ENCODE results near the gene ASIC1. TPM values are rescaled to one million over a fixed set of nuclear protein-coding genes. Genes with fewer than 3 reads are reported as not detected.

The ASIC1 gene
- total and polyA plus RNA-seq, 2 of the 13 experiments (the other 11 are each of a cell fraction or from before 2014, with no cell fraction given) = 0.44 to 1.5 TPM

- TF ChIP-seq HNF1A (IDR thresholded peaks at IDR 0.05; ENCODE audit: low read depth) (peak; percentile 28; the same call in 1 of the 2 replicates), HNF1A (CRISPR knock-in tag; IDR thresholded peaks at IDR 0.05; ENCODE audit: borderline replicate concordance) (no peak), ZMAT3 (CRISPR knock-in tag; conservative IDR thresholded peaks at IDR 0.05) (no peak), DZIP1 (CRISPR knock-in tag; IDR thresholded peaks at IDR 0.05) (no peak), SOX6 (IDR thresholded peaks at IDR 0.05) (no peak), SOX6 (CRISPR knock-in tag; IDR thresholded peaks at IDR 0.05) (0 out of 2 replicates have a peak, but pooled peaks have one; percentile 17), TERF1 (CRISPR knock-in tag; IDR thresholded peaks at IDR 0.05) (no peak), THYN1 (CRISPR knock-in tag; IDR thresholded peaks at IDR 0.05; ENCODE audit: borderline replicate concordance, low read depth) (no peak), BORCS8-MEF2B (CRISPR knock-in tag; IDR thresholded peaks at IDR 0.05) (peak; percentile 51; the same call in 1 of the 2 replicates), ZFP91 (CRISPR knock-in tag; IDR thresholded peaks at IDR 0.05; ENCODE audit: borderline replicate concordance) (no peak), HNRNPL (IDR thresholded peaks at IDR 0.05; ENCODE audit: low read depth, low read length) (0 out of 2 replicates have a peak, but pooled peaks have one; percentile 34), MXD3 (CRISPR knock-in tag; IDR thresholded peaks at IDR 0.05) (no peak), ZNF10 (CRISPR knock-in tag; IDR thresholded peaks at IDR 0.05; ENCODE audit: borderline replicate concordance, low read depth) (no peak), ZNF264 (CRISPR knock-in tag; IDR thresholded peaks at IDR 0.05) (peak; percentile 87; the same call in 1 of the 2 replicates), RFXAP (CRISPR knock-in tag; IDR thresholded peaks at IDR 0.05; ENCODE audit: borderline replicate concordance) (no peak), RARA (CRISPR knock-in tag; IDR thresholded peaks at IDR 0.05) (no peak), ZNF670 (CRISPR knock-in tag; IDR thresholded peaks at IDR 0.05; ENCODE audit: borderline replicate concordance) (no peak), ONECUT2 (CRISPR knock-in tag; IDR thresholded peaks at IDR 0.05) (no peak)
These were observed 47.3 kb downstream of the ASIC1 start (continued) for GRCh38 chr12:50104417-50105366.

Measured in HepG2 (cell line).